SU-DHL-6 (cell line): Measurements from ENCODE around the gene BRI3.

Source experiments
- H2AFZ ChIP-seq: fragments of 200-600 bp; sonication (generic); 2 replicates; pipeline ENCODE4 v1.6.1; 2014; ENCODE audit warnings: low read depth, mild to moderate bottlenecking, moderate library complexity, mixed read lengths, antibody characterized with exemption, low read length; ENCODE audit not compliant: severe bottlenecking
- H3F3A ChIP-seq: fragments of 200-600 bp; shearing (Covaris generic); 2 replicates; pipeline ENCODE4 v1.6.0; 2016; ENCODE audit warnings: antibody characterized with exemption, mild to moderate bottlenecking; ENCODE audit not compliant: insufficient read depth
- H3K27ac ChIP-seq: fragments of 200-600 bp; sonication (generic); 2 replicates; pipeline ENCODE4 v1.5.1; 2016; ENCODE audit warnings: low read depth, mild to moderate bottlenecking, low read length, moderate library complexity, mixed read lengths
- H3K27me3 ChIP-seq: fragments of 200-600 bp; sonication (generic), shearing (Covaris generic); 2 replicates; pipeline ENCODE4 v1.6.0; 2014; ENCODE audit warnings: mild to moderate bottlenecking, low read length
- H3K36me3 ChIP-seq: fragments of 200-600 bp; sonication (generic); 2 replicates; pipeline ENCODE4 v1.6.1; 2014; ENCODE audit warnings: mild to moderate bottlenecking, low read length, mixed read lengths
- H3K4me2 ChIP-seq: fragments of 300-600, 200-600 bp; shearing (Covaris generic), sonication (generic); 2 replicates; pipeline ENCODE4 v1.6.0; 2014; ENCODE audit warnings: low read length, low read depth, mild to moderate bottlenecking; ENCODE audit not compliant: poor library complexity, severe bottlenecking
- H3K4me3 ChIP-seq: fragments of 200-600 bp; sonication (generic); 2 replicates; pipeline ENCODE4 v1.5.1; 2014; ENCODE audit warnings: antibody characterized with exemption, low read length, mild to moderate bottlenecking, mixed read lengths; ENCODE audit not compliant: insufficient read depth, poor library complexity, severe bottlenecking
- H3K79me2 ChIP-seq: fragments of 200-600 bp; sonication (generic); 2 replicates; pipeline ENCODE4 v1.6.1; 2014; ENCODE audit warnings: mild to moderate bottlenecking, low read length, moderate library complexity; ENCODE audit not compliant: insufficient read depth
- H3K9ac ChIP-seq: fragments of 200-600 bp; sonication (generic); 2 replicates; pipeline ENCODE4 v1.7.0; 2014; ENCODE audit warnings: mild to moderate bottlenecking, low read length
- H3K9me2 ChIP-seq: fragments of 200-600 bp; sonication (generic); replicated peaks from 2 replicates; pipeline ENCODE4 v1.6.1; 2014; ENCODE audit warnings: low read length; ENCODE audit not compliant: insufficient read depth
- H3K9me3 ChIP-seq: fragments of 200-600 bp; sonication (generic); 2 replicates; pipeline ENCODE4 v1.6.1; 2014; ENCODE audit warnings: low read length, mixed read lengths; ENCODE audit not compliant: insufficient read depth
- H4K20me1 ChIP-seq: fragments of 200-600 bp; sonication (generic); 2 replicates; pipeline ENCODE4 v1.6.1; 2014; ENCODE audit warnings: low read depth, mild to moderate bottlenecking, antibody characterized with exemption, low read length, moderate library complexity, mixed read lengths
- CTCF ChIP-seq: fragments of 200-600 bp; sonication (generic); IDR thresholded peaks from one replicate; pipeline ENCODE4 v1.5.1; 2017; ENCODE audit warnings: antibody characterized with exemption, mild to moderate bottlenecking, low read length, moderate library complexity; ENCODE audit not compliant: insufficient read depth, poor library complexity, severe bottlenecking
- EZH2phosphoT487 ChIP-seq: fragments of 200-600 bp; sonication (generic), shearing (Covaris generic); conservative IDR thresholded peaks from 2 replicates; pipeline ENCODE4 v1.6.1; 2018; ENCODE audit warnings: mild to moderate bottlenecking, antibody characterized with exemption, low read length, moderate library complexity, mixed read lengths

Gene BRI3

GRCh38 chr7:98303906-98304305 is 22.4 kb downstream of the BRI3 start:
- Histone ChIP-seq H3K9ac (no peak overlapping the region), H3K27me3 (no peaks in the 10 kb centered on the region), H2AFZ (no peak overlapping the region), H3F3A (no peaks in the 10 kb centered on the region), H3K27ac (no peak overlapping the region), H3K79me2 (no peaks in the 10 kb centered on the region), H3K4me3 (no peak overlapping the region), H3K9me2 (no peaks in the 10 kb centered on the region), H3K4me2 (no peak overlapping the region), H3K36me3 (no peaks in the 10 kb centered on the region), H4K20me1 (no peaks in the 10 kb centered on the region), H3K9me3 (no peaks in the 10 kb centered on the region)
- TF ChIP-seq EZH2phosphoT487, result no peak
- TF ChIP-seq CTCF, result no peak

GRCh38 chr7:98305951-98306535 is 24.6 kb downstream of the BRI3 start:
- H3K4me2 ChIP-seq, result no peak overlapping the region
- no peaks in the 10 kb centered on the region for H3K79me2 ChIP-seq
- no peak overlapping the region for H3K9ac ChIP-seq
- no peak overlapping the region for H2AFZ ChIP-seq
- no peak overlapping the region for H3K4me3 ChIP-seq
- H3K36me3 ChIP-seq, result no peaks in the 10 kb centered on the region
- H3K9me3 ChIP-seq, result no peaks in the 10 kb centered on the region
- H4K20me1 ChIP-seq, result no peaks in the 10 kb centered on the region
- H3F3A ChIP-seq, result no peaks in the 10 kb centered on the region
- no peaks in the 10 kb centered on the region for H3K27me3 ChIP-seq
- H3K27ac ChIP-seq, result no peak overlapping the region
- H3K9me2 ChIP-seq, result no peaks in the 10 kb centered on the region
- TF ChIP-seq CTCF, result no peak

GRCh38 chr7:98307971-98308466 is 26.5 kb downstream of the BRI3 start:
- Histone ChIP-seq H3K79me2 (no peaks in the 10 kb centered on the region), H2AFZ (no peak overlapping the region), H4K20me1 (no peaks in the 10 kb centered on the region), H3K36me3 (no peaks in the 10 kb centered on the region), H3K27ac (no peak overlapping the region), H3K4me3 (no peak overlapping the region), H3K9me3 (no peaks in the 10 kb centered on the region), H3K27me3 (no peaks in the 10 kb centered on the region), H3K4me2 (no peak overlapping the region), H3K9ac (no peak overlapping the region), H3K9me2 (no peaks in the 10 kb centered on the region), H3F3A (no peaks in the 10 kb centered on the region)
- no peak for TF ChIP-seq EZH2phosphoT487
- no peak for TF ChIP-seq CTCF
